GM21825 (cell line): ENCODE data around the gene ARHGAP4.

Experiments
- ATAC-seq: cut with Tn5 transposase; IDR thresholded peaks from one replicate; pipeline ENCODE4 v1.9.1; 2021; ENCODE audit warnings: mild to moderate bottlenecking, moderate library complexity; ENCODE audit not compliant: unreplicated experiment

Gene ARHGAP4

GRCh38 chrX:153908219-153908860 is 17.7 kb downstream of the ARHGAP4 start:
- no peak for ATAC-seq

DNA sequence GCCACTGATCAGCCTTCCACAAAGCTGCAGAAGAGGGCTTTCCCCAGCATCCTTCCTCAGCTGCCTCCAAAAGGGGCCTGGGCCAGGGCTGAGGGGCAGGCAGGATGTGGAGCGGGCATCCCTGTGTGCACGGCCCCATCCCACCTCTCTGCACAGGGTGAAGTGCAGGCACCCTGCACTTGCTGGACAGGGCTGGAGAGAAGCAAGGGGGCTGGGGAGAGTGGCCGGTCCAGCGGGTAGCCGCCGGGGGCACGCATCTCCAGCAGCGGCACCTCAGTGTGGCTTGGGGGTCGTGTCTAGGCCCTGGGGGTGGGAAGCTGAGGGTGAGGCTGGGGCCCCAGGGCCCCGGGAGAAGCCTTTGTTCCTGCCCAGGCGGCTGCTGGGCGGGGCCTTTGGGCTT is 18.6 kb downstream of the ARHGAP4 start:
- no peak for ATAC-seq

DNA sequence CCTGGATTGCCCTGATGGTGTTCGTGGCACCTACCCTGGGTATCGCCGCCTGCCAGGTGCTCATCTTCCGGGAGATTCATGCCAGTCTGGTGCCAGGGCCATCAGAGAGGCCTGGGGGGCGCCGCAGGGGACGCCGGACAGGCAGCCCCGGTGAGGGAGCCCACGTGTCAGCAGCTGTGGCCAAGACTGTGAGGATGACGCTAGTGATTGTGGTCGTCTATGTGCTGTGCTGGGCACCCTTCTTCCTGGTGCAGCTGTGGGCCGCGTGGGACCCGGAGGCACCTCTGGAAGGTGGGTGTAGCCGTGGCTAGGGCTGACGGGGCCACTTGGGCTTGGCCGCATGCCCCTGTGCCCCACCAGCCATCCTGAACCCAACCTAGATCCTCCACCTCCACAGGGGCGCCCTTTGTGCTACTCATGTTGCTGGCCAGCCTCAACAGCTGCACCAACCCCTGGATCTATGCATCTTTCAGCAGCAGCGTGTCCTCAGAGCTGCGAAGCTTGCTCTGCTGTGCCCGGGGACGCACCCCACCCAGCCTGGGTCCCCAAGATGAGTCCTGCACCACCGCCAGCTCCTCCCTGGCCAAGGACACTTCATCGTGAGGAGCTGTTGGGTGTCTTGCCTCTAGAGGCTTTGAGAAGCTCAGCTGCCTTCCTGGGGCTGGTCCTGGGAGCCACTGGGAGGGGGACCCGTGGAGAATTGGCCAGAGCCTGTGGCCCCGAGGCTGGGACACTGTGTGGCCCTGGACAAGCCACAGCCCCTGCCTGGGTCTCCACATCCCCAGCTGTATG is 19.7 kb downstream of the ARHGAP4 start:
- no peak for ATAC-seq

DNA sequence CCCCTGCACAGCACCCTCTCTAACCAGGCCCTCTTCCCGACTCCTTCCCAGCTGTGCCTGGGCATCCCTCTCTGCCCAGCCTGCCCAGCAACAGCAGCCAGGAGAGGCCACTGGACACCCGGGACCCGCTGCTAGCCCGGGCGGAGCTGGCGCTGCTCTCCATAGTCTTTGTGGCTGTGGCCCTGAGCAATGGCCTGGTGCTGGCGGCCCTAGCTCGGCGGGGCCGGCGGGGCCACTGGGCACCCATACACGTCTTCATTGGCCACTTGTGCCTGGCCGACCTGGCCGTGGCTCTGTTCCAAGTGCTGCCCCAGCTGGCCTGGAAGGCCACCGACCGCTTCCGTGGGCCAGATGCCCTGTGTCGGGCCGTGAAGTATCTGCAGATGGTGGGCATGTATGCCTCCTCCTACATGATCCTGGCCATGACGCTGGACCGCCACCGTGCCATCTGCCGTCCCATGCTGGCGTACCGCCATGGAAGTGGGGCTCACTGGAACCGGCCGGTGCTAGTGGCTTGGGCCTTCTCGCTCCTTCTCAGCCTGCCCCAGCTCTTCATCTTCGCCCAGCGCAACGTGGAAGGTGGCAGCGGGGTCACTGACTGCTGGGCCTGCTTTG is 20.5 kb downstream of the ARHGAP4 start:
- no peak for ATAC-seq

DNA sequence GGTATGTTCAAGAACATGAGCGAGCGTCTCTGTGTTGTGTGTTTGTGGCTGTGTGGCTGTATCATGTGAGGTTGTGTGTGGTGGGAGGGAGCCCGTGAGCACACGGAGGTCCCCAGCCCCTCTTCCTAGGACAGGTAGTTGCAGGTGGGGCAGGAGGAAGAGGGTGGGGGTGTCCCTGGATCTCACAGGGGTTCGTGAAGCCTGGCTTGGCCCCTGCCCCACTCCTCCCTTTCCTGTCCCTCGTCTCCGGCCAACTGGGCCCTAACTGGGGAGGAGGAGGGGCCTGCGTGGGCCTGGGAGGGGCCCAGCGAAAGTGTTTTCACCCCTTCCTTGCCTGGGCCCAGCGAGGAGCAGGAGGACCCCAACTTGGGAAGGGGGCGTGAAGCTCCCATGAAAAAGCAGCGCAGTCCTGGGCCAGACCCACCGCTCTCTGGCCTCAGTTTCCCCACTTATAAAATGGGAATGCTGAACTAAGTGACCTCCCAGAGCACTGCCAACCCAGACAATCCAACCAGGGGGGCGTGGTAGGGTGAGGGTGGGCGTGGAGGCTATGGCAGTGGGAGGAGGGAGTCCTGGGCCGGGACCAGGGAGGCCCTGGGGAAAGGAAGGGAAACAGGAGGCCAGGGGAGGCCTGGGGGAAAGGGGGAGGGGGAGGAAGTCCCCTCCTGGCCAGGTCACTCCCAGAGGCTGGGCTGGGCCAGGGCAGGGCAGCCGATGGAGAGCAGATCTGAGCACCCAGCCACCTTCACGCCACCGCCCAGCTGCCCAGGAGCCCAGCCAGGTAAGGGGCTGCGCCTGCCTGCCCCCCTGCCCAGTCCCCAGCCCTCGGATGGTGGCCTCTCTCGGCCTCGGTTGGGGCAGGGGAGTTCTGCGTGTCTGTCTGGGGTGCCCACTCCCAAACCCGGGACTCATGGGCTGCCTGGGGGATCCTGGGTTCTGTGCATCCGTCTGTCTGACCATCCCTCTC is 21.8 kb downstream of the ARHGAP4 start, which contains the start of gene AVPR2:
AVPR2 (plus strand) TSS at position 683 of the 967 bp plus-strand sequence. CDS start 473 bp downstream, outside the sequence.
- ATAC-seq, result no peak

GRCh38 chrX:153903238-153903980 is 22.7 kb downstream of the ARHGAP4 start:
- ATAC-seq, result no peak

- no peak for ATAC-seq
Observed at GRCh38 chrX:153902385-153902784, 23.7 kb downstream of the ARHGAP4 start.

- no peak for ATAC-seq
Observed at GRCh38 chrX:153901753-153902140, 24.3 kb downstream of the ARHGAP4 start.

DNA sequence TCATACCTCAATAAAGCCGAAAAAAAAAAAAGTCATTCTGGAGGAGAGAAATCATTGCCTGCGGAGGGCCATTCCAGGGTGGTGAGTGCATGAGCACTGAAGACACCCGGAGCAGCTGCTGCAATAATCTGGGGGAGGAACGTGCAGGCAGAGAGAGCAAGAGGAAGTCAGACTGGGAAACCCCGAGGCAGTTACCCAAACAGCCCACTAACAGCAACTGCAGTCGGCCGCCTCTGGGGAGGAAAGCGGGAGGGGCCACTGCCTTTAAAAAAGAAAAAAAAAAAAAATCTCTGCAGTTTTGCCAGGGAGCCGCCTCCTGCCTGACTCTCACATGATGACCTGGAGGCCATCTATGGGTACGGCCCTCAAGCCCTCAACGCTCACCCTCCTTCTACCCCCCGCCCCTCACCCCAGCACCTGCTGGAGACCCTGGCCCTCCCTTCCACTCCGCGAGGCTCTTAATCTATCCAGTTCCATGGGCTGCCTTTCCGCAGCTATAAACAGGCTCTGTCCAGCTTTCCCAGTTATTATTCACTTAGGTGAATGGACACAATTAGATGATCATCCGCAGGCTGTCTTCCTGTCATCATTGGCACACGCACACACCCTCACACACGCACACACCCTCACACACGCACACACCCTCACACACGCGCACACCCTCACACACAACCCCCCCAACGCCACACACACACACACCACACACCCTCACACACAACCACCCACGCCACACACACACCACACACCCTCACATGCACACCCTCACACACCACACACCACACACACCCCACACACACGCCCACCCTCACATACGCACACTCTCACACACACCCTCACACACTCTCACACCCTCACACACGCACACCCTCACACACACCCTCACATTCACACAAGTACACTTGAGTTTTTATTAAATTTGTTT is 25.0 kb downstream of the ARHGAP4 start:
- peak; percentile 85 for ATAC-seq

GRCh38 chrX:153897899-153898298 is 28.2 kb downstream of the ARHGAP4 start:
- no peak for ATAC-seq

- no peak for ATAC-seq
Observed at GRCh38 chrX:153889123-153889522, 36.9 kb downstream of the ARHGAP4 start.

GRCh38 chrX:153888344-153888743 is 37.7 kb downstream of the ARHGAP4 start:
- ATAC-seq, result no peak

- no peak for ATAC-seq
Observed at GRCh38 chrX:153887385-153887784, 38.7 kb downstream of the ARHGAP4 start.

DNA sequence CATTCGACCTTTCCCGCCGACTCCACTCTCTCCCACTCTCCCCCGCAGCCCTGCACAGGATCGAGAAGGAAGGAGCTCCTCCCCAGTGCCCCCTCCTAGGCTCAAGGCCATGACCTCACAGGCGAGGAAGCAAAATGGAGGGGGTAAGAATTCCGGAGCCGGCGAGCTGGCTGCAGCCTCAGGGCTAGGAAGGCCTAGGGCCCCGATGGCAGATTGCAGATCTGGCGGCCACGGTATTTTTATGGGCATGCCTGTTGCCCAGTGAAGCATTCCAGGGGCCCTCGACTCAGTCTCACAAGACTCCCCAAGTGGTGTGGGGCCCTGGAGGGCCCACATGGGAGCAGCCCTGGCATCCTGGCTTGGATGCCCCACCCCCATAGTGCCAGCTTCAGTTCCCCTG is 39.1 kb downstream of the ARHGAP4 start:
- ATAC-seq, result no peak

DNA sequence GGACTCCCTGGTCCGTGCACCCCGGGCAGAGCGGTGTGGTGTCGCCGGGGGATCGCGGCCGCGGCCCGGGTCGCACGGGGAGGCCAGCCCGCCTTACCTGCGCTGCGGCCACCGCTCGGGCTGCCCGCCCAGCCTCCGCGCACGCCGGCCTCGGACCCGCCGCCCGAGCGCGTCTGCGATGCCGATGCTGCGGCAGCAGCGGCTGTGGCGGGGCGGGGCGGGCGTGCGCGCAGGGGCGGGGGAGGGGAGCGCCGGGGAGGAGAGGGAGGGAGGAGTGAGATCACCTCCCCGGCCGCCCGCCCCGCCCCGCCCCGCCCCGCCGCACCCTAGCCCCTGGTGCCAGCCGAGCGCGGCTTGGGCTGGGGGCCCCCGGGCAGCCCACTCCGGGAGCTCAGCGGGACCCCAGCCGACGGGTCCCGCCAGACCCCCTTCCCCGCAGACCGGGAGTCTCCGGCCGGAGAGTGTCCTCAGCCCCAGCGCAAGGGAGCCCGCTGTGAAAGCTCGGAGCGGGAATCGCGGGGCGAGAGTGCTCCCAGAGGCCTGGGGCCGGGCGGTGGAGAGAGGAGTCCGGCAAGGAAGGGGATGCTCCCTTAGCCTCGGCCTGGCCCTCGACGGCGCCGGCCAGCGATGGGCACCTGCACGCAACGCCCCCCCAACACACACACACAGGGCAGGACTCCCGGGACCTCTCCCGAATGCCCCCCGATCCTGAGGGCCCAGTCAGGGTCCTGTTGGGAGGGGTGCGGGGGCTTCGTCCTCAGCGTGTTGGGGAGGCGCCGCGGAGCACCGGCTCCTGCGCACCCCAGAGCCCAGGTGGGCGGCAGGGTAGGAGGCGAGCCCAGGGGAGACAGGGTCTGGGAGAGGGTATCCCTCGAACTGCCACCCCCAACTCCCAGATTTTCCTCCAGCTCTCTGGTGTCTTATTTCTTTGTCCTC is 39.8 kb downstream of the ARHGAP4 start, which contains the start of gene L1CAM:
L1CAM (minus strand) TSS at position 206 of the 936 bp plus-strand sequence. CDS start 10,337 bp downstream, outside the sequence.
- no peak for ATAC-seq

- ATAC-seq, result no peak
Observed at GRCh38 chrX:153885208-153885787, 40.8 kb downstream of the ARHGAP4 start.

DNA sequence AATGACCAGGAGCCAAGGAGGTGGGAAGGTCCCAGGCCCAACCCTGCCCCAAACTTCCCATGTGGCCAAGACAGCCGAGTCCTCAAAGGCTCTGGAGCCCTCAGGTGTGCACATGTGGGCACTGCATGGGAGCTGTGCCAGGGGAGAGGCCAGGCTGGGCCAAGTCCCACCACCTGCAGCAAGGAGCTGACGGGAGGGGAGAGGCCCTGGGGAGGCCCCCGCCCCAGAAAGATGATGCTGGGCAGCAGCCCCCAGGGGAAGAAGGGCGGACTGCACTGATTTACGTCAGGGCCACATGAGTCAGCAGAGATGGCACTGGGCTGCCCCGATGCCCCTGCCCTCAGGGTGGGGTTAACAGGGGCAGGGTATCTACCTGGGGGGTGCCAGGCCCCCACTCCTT is 41.5 kb downstream of the ARHGAP4 start:
- no peak for ATAC-seq
